WTC11 (cell line): ENCODE measurements around the gene SYNPO2. TPM values are rescaled to one million over a fixed set of nuclear protein-coding genes. Genes with fewer than 3 reads are reported as not detected.

ENCODE experiments used
- ATAC-seq: fragments of 200-7000 bp; cut with Tn5 transposase; 2 replicates; pipeline ENCODE4 v1.10.0; 2021; ENCODE audit warnings: mild to moderate bottlenecking, moderate library complexity
- CTCF ChIA-PET: fragments of 300-600 bp; sonication (Branson Sonifier 250); formaldehyde crosslinking; loops from one replicate; lab custom pipeline; 2021; ENCODE audit warnings: antibody characterized with exemption; lab: Charles Lee
- POLR2A ChIA-PET: fragments of 350-600 bp; sonication (Branson Sonifier 250); formaldehyde crosslinking; loops from one replicate; lab custom pipeline; 2021; ENCODE audit warnings: antibody characterized with exemption; lab: Charles Lee
- DNase-seq: peaks from one replicate; pipeline ENCODE4 v3.0.0; 2021; ENCODE audit warnings: low spot score
- H3K27ac Mint-ChIP-seq: 2 replicates; pipeline ENCODE4 v1.8.0; 2021; ENCODE audit warnings: mixed read lengths
- H3K27me3 Mint-ChIP-seq: 2 replicates; pipeline ENCODE4 v1.8.0; 2021; ENCODE audit warnings: low read depth, mild to moderate bottlenecking, moderate library complexity, mixed read lengths
- H3K36me3 Mint-ChIP-seq: 2 replicates; pipeline ENCODE4 v1.8.0; 2021; ENCODE audit warnings: mixed read lengths
- H3K4me1 Mint-ChIP-seq: 2 replicates; pipeline ENCODE4 v1.8.0; 2022; ENCODE audit warnings: mixed read lengths
- H3K4me3 Mint-ChIP-seq: 2 replicates; pipeline ENCODE4 v1.8.0; 2021; ENCODE audit warnings: mild to moderate bottlenecking, moderate library complexity, mixed read lengths
- H3K9me3 Mint-ChIP-seq: 2 replicates; pipeline ENCODE4 v1.8.0; 2021; ENCODE audit warnings: mixed read lengths
- ATF2 ChIP-seq: sonication (generic); formaldehyde crosslinking; IDR thresholded peaks from 2 replicates; pipeline ENCODE4 v1.8.1; 2022; ENCODE audit warnings: low read depth, missing genetic modification reagents, borderline replicate concordance
- CBFB ChIP-seq: sonication (generic); formaldehyde crosslinking; IDR thresholded peaks from 2 replicates; pipeline ENCODE4 v1.8.1; 2022; ENCODE audit warnings: mild to moderate bottlenecking, low read depth, missing genetic modification reagents
- CREM ChIP-seq: sonication (generic); formaldehyde crosslinking; IDR thresholded peaks from 2 replicates; pipeline ENCODE4 v1.8.1; 2022; ENCODE audit warnings: mild to moderate bottlenecking, missing genetic modification reagents, moderate library complexity
- E2F4 ChIP-seq: sonication (generic); formaldehyde crosslinking; IDR thresholded peaks from 2 replicates; pipeline ENCODE4 v1.8.1; 2022; ENCODE audit warnings: low read depth, mild to moderate bottlenecking, moderate library complexity, missing genetic modification reagents, borderline replicate concordance
- E2F5 ChIP-seq: sonication (generic); formaldehyde crosslinking; IDR thresholded peaks from 2 replicates; pipeline ENCODE4 v1.8.1; 2022; ENCODE audit warnings: mild to moderate bottlenecking, moderate library complexity, missing genetic modification reagents
- HMGXB4 ChIP-seq: sonication (generic); formaldehyde crosslinking; IDR thresholded peaks from 2 replicates; pipeline ENCODE4 v1.8.1; 2023; ENCODE audit warnings: mild to moderate bottlenecking, moderate library complexity, missing genetic modification reagents
- MAX ChIP-seq: sonication (generic); formaldehyde crosslinking; IDR thresholded peaks from 2 replicates; pipeline ENCODE4 v1.8.0; 2022; ENCODE audit warnings: mild to moderate bottlenecking, missing genetic modification reagents
- SOX15 ChIP-seq: fragments of 250-450 bp; sonication (Bioruptor Pico); IDR thresholded peaks from 2 replicates; pipeline ENCODE4 v1.9.0; 2021; ENCODE audit warnings: mild to moderate bottlenecking
- TCF7 ChIP-seq: sonication (generic); formaldehyde crosslinking; IDR thresholded peaks from 2 replicates; pipeline ENCODE4 v1.8.0; 2022; ENCODE audit warnings: mild to moderate bottlenecking, low read depth, missing genetic modification reagents, moderate library complexity
- ZNF138 ChIP-seq: sonication (generic); formaldehyde crosslinking; conservative IDR thresholded peaks from 2 replicates; pipeline ENCODE4 v1.8.1; 2022; ENCODE audit warnings: mild to moderate bottlenecking, moderate library complexity, missing genetic modification reagents
- ZNF263 ChIP-seq: sonication (generic); formaldehyde crosslinking; IDR thresholded peaks from 2 replicates; pipeline ENCODE4 v1.8.1; 2022; ENCODE audit warnings: low read depth, mild to moderate bottlenecking, moderate library complexity, missing genetic modification reagents
- ZNF317 ChIP-seq: sonication (generic); formaldehyde crosslinking; IDR thresholded peaks from 2 replicates; pipeline ENCODE4 v1.8.1; 2023; ENCODE audit warnings: low read depth, mild to moderate bottlenecking, moderate library complexity, missing genetic modification reagents, borderline replicate concordance
- total RNA-seq: library from RNA; stranded (reverse); gene quantifications from 3 replicates; pipeline ENCODE4 v1.2.3, GENCODE V29; 2021
- TF ChIP-seq, protein P1 (sequence below): sonication (generic); formaldehyde crosslinking; IDR thresholded peaks from 2 replicates; pipeline ENCODE4 v1.8.0; 2023; ENCODE audit warnings: mild to moderate bottlenecking, missing genetic modification reagents
- TF ChIP-seq, protein P2 (sequence below): fragments of 250-450 bp; sonication (Bioruptor Pico); conservative IDR thresholded peaks from 2 replicates; pipeline ENCODE4 v1.9.0; 2021; ENCODE audit warnings: mild to moderate bottlenecking
- TF ChIP-seq, protein P3 (sequence below): sonication (generic); formaldehyde crosslinking; IDR thresholded peaks from 2 replicates; pipeline ENCODE4 v1.8.1; 2023; ENCODE audit warnings: mild to moderate bottlenecking, missing genetic modification reagents, borderline replicate concordance

The SYNPO2 gene
- total RNA-seq, 1 experiment from 2014 or later: 1.9 TPM

GRCh38 chr4:118985170-118986000 is 96.7 kb downstream of the SYNPO2 start:
- DNase-seq (no peak), ATAC-seq (no peak)
- CTCF ChIA-PET: interaction anchor here (1.8 kb wide), 1 partner anchor 55 kb away, joined by 6 read pairs; no protein-coding TSS in a partner anchor
- 0 out of 2 replicates have a peak, but pooled peaks cover 3% of the 10 kb centered on the region for H3K9me3 Mint-ChIP-seq
- H3K27me3 Mint-ChIP-seq: no peaks in the 10 kb centered on the region
- H3K27ac Mint-ChIP-seq: no peak overlapping the region
- no peaks in the 10 kb centered on the region for H3K36me3 Mint-ChIP-seq
- POLR2A ChIA-PET: no interaction called here
- no peak for TF ChIP-seq TCF7 (CRISPR knock-in tag)
- TF ChIP-seq ZNF317: no peak
- no peak for TF ChIP-seq MAX (CRISPR knock-in tag)
- TF ChIP-seq ZNF263 (CRISPR knock-in tag): no peak
- TF ChIP-seq ATF2 (CRISPR knock-in tag): no peak
- TF ChIP-seq CBFB (CRISPR knock-in tag): no peak
- TF ChIP-seq HMGXB4: no peak
- TF ChIP-seq, protein P1, sequence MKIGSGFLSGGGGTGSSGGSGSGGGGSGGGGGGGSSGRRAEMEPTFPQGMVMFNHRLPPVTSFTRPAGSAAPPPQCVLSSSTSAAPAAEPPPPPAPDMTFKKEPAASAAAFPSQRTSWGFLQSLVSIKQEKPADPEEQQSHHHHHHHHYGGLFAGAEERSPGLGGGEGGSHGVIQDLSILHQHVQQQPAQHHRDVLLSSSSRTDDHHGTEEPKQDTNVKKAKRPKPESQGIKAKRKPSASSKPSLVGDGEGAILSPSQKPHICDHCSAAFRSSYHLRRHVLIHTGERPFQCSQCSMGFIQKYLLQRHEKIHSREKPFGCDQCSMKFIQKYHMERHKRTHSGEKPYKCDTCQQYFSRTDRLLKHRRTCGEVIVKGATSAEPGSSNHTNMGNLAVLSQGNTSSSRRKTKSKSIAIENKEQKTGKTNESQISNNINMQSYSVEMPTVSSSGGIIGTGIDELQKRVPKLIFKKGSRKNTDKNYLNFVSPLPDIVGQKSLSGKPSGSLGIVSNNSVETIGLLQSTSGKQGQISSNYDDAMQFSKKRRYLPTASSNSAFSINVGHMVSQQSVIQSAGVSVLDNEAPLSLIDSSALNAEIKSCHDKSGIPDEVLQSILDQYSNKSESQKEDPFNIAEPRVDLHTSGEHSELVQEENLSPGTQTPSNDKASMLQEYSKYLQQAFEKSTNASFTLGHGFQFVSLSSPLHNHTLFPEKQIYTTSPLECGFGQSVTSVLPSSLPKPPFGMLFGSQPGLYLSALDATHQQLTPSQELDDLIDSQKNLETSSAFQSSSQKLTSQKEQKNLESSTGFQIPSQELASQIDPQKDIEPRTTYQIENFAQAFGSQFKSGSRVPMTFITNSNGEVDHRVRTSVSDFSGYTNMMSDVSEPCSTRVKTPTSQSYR: no peak
- TF ChIP-seq, protein P2, sequence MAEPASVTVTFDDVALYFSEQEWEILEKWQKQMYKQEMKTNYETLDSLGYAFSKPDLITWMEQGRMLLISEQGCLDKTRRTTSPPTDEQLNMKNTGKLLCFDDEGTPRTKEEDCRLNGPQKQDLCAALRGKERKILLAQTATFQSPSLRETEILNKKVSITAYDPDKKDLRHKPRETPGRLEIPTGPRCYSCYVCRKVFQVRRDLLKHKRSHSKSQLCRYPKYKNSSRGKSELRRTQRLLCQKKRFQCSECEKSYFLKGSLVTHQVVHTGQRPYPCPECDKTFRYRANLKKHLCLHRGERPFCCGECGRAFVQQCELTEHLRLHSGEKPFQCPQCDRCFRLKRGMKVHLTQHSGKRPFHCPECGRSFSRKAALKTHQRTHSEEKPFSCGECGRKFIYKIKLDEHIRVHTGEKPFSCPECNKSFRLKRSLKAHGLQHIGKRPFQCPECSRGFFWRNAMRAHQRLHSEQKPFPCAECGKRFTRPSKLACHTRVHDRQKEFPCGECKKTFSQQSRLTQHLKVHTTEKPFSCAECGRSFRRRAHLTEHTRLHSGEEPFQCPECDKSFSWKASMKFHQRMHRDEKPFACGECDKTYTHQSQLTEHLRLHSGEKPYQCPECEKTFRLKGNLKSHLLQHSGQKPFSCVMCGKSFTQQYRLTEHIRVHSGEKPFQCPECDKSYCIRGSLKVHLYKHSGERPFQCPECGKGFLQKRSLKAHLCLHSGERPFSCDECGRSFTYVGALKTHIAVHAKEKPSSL (CRISPR knock-in tag): no peak
- no peak for TF ChIP-seq SOX15 (CRISPR knock-in tag)
- TF ChIP-seq E2F4: no peak
- no peak for TF ChIP-seq CREM (CRISPR knock-in tag)
- TF ChIP-seq E2F5 (CRISPR knock-in tag): no peak
- TF ChIP-seq, protein P3, sequence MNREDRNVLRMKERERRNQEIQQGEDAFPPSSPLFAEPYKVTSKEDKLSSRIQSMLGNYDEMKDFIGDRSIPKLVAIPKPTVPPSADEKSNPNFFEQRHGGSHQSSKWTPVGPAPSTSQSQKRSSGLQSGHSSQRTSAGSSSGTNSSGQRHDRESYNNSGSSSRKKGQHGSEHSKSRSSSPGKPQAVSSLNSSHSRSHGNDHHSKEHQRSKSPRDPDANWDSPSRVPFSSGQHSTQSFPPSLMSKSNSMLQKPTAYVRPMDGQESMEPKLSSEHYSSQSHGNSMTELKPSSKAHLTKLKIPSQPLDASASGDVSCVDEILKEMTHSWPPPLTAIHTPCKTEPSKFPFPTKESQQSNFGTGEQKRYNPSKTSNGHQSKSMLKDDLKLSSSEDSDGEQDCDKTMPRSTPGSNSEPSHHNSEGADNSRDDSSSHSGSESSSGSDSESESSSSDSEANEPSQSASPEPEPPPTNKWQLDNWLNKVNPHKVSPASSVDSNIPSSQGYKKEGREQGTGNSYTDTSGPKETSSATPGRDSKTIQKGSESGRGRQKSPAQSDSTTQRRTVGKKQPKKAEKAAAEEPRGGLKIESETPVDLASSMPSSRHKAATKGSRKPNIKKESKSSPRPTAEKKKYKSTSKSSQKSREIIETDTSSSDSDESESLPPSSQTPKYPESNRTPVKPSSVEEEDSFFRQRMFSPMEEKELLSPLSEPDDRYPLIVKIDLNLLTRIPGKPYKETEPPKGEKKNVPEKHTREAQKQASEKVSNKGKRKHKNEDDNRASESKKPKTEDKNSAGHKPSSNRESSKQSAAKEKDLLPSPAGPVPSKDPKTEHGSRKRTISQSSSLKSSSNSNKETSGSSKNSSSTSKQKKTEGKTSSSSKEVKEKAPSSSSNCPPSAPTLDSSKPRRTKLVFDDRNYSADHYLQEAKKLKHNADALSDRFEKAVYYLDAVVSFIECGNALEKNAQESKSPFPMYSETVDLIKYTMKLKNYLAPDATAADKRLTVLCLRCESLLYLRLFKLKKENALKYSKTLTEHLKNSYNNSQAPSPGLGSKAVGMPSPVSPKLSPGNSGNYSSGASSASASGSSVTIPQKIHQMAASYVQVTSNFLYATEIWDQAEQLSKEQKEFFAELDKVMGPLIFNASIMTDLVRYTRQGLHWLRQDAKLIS (CRISPR knock-in tag): no peak
- TF ChIP-seq ZNF138: no peak
- no peak overlapping the region for H3K4me3 Mint-ChIP-seq
- peaks cover 8% of the 10 kb centered on the region for H3K4me1 Mint-ChIP-seq
